Measurements from ENCODE around the gene SMCHD1. TPM values are rescaled to one million over a fixed set of nuclear protein-coding genes. Genes with fewer than 3 reads are reported as not detected.
A peak's percentile ranks its signal among the peaks of the same experiment; 100 is the strongest.

SMCHD1 gene
- total and polyA plus RNA-seq, 2 donors (not counting 1 experiment from before 2014, with no cell fraction given), result 54.2 to 380 TPM

DNA sequence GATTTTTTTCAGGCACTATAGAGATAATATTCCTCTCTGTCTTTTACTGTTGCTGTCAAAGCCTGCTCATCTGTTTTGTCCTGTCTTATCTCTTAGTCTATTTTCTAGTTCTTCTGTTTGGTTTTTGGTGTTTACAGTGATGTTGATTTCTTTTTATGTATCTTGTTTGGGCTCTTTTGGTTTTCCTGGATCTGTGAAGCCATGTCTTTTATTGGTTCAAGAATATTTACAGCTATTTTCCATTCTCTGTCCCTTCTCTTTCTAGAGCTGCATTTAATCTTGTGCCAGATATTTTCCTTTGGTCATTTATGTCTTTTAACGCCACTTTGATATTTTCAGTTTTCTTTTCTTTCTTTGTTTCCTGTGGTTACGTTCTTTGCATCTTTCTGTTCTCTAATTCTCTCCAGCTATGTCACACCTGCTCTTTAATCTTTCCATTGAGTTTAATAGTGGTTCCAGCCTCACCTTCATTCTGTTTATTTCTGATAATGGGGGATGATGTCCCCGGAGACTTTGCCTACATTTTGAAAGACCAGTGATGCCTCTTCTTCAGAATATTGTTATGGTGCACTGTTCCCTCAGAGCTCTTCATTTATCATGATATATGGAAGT lies 32.0 kb downstream of the SMCHD1 start:
- TF ChIP-seq, protein P1, sequence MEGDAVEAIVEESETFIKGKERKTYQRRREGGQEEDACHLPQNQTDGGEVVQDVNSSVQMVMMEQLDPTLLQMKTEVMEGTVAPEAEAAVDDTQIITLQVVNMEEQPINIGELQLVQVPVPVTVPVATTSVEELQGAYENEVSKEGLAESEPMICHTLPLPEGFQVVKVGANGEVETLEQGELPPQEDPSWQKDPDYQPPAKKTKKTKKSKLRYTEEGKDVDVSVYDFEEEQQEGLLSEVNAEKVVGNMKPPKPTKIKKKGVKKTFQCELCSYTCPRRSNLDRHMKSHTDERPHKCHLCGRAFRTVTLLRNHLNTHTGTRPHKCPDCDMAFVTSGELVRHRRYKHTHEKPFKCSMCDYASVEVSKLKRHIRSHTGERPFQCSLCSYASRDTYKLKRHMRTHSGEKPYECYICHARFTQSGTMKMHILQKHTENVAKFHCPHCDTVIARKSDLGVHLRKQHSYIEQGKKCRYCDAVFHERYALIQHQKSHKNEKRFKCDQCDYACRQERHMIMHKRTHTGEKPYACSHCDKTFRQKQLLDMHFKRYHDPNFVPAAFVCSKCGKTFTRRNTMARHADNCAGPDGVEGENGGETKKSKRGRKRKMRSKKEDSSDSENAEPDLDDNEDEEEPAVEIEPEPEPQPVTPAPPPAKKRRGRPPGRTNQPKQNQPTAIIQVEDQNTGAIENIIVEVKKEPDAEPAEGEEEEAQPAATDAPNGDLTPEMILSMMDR (IDR thresholded peaks at IDR 0.05), result no peak
- TF ChIP-seq EZH2 (IDR thresholded peaks at IDR 0.05; ENCODE audit: borderline replicate concordance, insufficient read depth, low read depth, low read length, poor library complexity, severe bottlenecking), result no peak
- CTCF ChIA-PET, result interaction anchor here (0.8 to 2.0 kb wide), 2 partner anchors 51 to 59 kb away, joined by 3 to 10 read pairs; no protein-coding TSS in a partner anchor
- no peak overlapping the region for H2AFZ ChIP-seq (ENCODE audit: insufficient read depth, low read depth, low read length, poor library complexity, severe bottlenecking)
- DNase-seq, result peak; percentile 36
- peak; percentile 61 for ATAC-seq (ENCODE audit: low read depth)
- peak overlapping the region in 1 of 5 experiments; percentile 27 for H3K4me3 ChIP-seq (ENCODE audit: control extremely low read depth in 1 of 5, extremely low read depth in 1 of 5, insufficient read depth in 1 of 5, low read depth in 2 of 5, low read length in 4 of 5)
- H3K36me3 ChIP-seq (replicated peaks in 1 of 2; ENCODE audit: control extremely low read depth in 1 of 2, control insufficient read depth in 1 of 2, extremely low read depth in 1 of 2, insufficient read depth in 2 of 2, low read length in 1 of 2), result peaks cover 31 to 86% of the 10 kb centered on the region in 2 experiments
- POLR2A ChIA-PET, result interaction anchor here (0.7 to 1.0 kb wide), 3 partner anchors 29 to 117 kb away, joined by 3 to 6 read pairs (median 4); no protein-coding TSS in a partner anchor
- Mint-ChIP-seq H3K4me3 (peak overlapping the region; percentile 57), H3K27me3 (no peaks in the 10 kb centered on the region), H3K27ac (peak overlapping the region; percentile 79), H3K9me3 (ENCODE audit: insufficient read depth) (peaks cover 10% of the 10 kb centered on the region), H3K4me1 (peaks cover 38% of the 10 kb centered on the region)
- H3K27me3 ChIP-seq (replicated peaks in 1 of 4; ENCODE audit: control extremely low read depth in 1 of 4, control insufficient read depth in 3 of 4, insufficient read depth in 4 of 4, low read length in 3 of 4), result no peaks in the 10 kb centered on the region
- 0% methylated on average over 1 of the region's 3 CpGs for WGBS (ENCODE audit: insufficient coverage)
- H3K4me1 ChIP-seq (ENCODE audit: control insufficient read depth in 2 of 2, insufficient read depth in 2 of 2, low read length in 2 of 2), result peaks cover 16 to 18% of the 10 kb centered on the region in 2 donors
- peak overlapping the region; percentile 57 to 86 for H3K27ac ChIP-seq (ENCODE audit: low read length in 2 of 2)
- H3K79me2 ChIP-seq (ENCODE audit: control insufficient read depth, insufficient read depth, low read length), result peaks cover 91% of the 10 kb centered on the region
- H3K9me3 ChIP-seq (ENCODE audit: control extremely low read depth in 1 of 3, control insufficient read depth in 2 of 3, insufficient read depth in 1 of 3, low read length in 2 of 3), result peaks cover 7 to 11% (median 11%) of the 10 kb centered on the region in 3 donors
- H4K20me1 ChIP-seq (ENCODE audit: control insufficient read depth, insufficient read depth, low read length, poor library complexity, severe bottlenecking), result peaks cover 9% of the 10 kb centered on the region
- peak overlapping the region; percentile 15 for H3K9ac ChIP-seq (ENCODE audit: low read length)
- H3K4me2 ChIP-seq (replicated peaks; ENCODE audit: low read depth, low read length, poor library complexity, severe bottlenecking), result peak overlapping the region; percentile 63
- intact Hi-C loops (cut with micrococcal nuclease), result loop anchor here (2.0 kb wide), 1 partner anchor 19 kb away; no protein-coding TSS in a partner anchor

DNA sequence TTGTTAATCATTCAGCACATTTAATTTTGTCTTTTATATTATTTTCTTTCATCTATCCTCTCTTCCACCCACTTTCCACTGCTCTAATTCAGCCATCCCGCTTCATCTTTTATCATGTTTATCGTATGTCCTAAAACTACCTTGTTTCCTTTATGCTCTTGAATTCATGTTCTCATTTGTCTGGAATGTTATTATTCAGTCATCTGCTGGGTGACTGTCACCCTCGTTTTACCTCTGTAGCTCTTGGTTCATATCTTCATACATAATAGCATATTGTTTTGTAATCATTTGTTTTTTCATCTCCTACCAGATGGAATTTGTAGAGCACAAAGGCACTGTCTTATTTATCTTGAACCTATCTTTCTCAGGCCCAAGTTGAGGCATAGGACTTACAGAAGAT lies 37.0 kb downstream of the SMCHD1 start:
- no peaks in the 10 kb centered on the region for H3K27me3 ChIP-seq (replicated peaks in 1 of 4; ENCODE audit: control extremely low read depth in 1 of 4, control insufficient read depth in 3 of 4, insufficient read depth in 4 of 4, low read length in 3 of 4)
- H2AFZ ChIP-seq (ENCODE audit: insufficient read depth, low read depth, low read length, poor library complexity, severe bottlenecking), result no peak overlapping the region
- CTCF ChIA-PET, result no interaction called here
- no peak overlapping the region for H3K4me3 ChIP-seq (ENCODE audit: control extremely low read depth in 1 of 5, extremely low read depth in 1 of 5, insufficient read depth in 1 of 5, low read depth in 2 of 5, low read length in 4 of 5)
- H3K27me3 Mint-ChIP-seq, result no peaks in the 10 kb centered on the region
- H4K20me1 ChIP-seq (ENCODE audit: control insufficient read depth, insufficient read depth, low read length, poor library complexity, severe bottlenecking), result peaks cover 22% of the 10 kb centered on the region
- no peak overlapping the region for H3K9ac ChIP-seq (ENCODE audit: low read length)
- POLR2A ChIA-PET, result no interaction called here
- H3K4me1 ChIP-seq (ENCODE audit: control insufficient read depth in 2 of 2, insufficient read depth in 2 of 2, low read length in 2 of 2), result peaks cover 13 to 14% of the 10 kb centered on the region in 2 donors
- DNase-seq (no peak), ATAC-seq (ENCODE audit: low read depth) (no peak)
- H3K27ac Mint-ChIP-seq, result peak overlapping the region; percentile 0
- TF ChIP-seq EZH2 (IDR thresholded peaks at IDR 0.05; ENCODE audit: borderline replicate concordance, insufficient read depth, low read depth, low read length, poor library complexity, severe bottlenecking), result no peak
- TF ChIP-seq, protein P1 (IDR thresholded peaks at IDR 0.05), result no peak
- peaks cover 26 to 91% of the 10 kb centered on the region in 2 experiments for H3K36me3 ChIP-seq (replicated peaks in 1 of 2; ENCODE audit: control extremely low read depth in 1 of 2, control insufficient read depth in 1 of 2, extremely low read depth in 1 of 2, insufficient read depth in 2 of 2, low read length in 1 of 2)
- no peak overlapping the region for H3K4me3 Mint-ChIP-seq
- intact Hi-C loops (cut with micrococcal nuclease), result loop anchor here (5.0 kb wide), 1 partner anchor 35 kb away; the partner anchor contains the start of gene SMCHD1
- H3K4me2 ChIP-seq (replicated peaks; ENCODE audit: low read depth, low read length, poor library complexity, severe bottlenecking), result no peak overlapping the region
- peaks cover 80% of the 10 kb centered on the region for H3K79me2 ChIP-seq (ENCODE audit: control insufficient read depth, insufficient read depth, low read length)
- peaks cover 3% of the 10 kb centered on the region for H3K9me3 Mint-ChIP-seq (ENCODE audit: insufficient read depth)
- H3K9me3 ChIP-seq (ENCODE audit: control extremely low read depth in 1 of 3, control insufficient read depth in 2 of 3, insufficient read depth in 1 of 3, low read length in 2 of 3), result no peaks in the 10 kb centered on the region
- peaks cover 19% of the 10 kb centered on the region for H3K4me1 Mint-ChIP-seq
- H3K27ac ChIP-seq (ENCODE audit: low read length in 2 of 2), result no peak overlapping the region
- whole genome bisulfite sequencing (ENCODE audit: insufficient coverage), result no CpG with 5 or more reads among the region's 3 CpGs
